ENCODE results near the gene PEMT.
"Not testable (repeated sequence)": the region's sequence is repeated elsewhere in the genome, so short reads cannot be mapped to it uniquely, and the experiment has no call there.

PEMT gene

DNA sequence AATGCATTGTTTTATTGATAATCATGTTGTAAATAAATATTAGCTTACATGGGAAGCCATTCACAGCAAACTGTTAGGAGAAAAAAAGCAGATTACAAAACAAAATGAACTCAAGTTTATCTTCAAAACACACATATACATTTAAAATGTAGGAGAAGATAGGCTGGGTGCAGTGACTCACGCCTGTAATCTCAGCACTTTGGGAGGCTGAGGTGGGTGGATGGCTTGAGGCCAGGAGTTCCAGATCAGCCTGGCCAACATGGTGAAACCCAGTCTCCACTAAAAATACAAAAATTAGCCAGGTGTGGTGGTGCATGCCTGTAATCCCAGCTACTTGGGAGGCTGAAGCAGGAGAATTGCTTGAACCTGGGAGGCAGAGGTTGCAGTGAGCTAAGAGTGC lies 125.6 kb downstream of the PEMT start:
- FAIRE-seq; DNase-seq (ENCODE audit: insufficient read length, low spot score): not testable (repeated sequence)

DNA sequence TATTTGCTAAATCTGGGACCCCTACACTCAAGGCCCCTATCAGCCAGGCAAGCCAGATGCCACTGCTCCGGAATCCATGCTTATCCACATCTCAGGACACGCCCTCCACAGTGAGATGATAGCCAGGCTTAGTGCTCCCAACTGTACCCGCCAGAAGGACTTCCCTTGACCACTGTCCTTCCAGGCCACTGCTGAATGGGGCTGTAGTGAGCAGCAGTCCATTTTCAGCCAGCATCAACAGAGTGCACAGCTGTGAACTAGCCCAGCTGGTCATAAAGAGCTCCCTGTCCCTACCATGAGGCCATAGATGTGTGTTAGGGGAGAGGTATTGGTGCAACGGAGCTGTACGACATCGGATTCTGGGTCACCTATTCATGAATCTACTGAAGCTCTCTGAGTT lies 127.7 kb downstream of the PEMT start:
- no peak for DNase-seq (ENCODE audit: insufficient read length, low spot score)
- FAIRE-seq = no peak

DNA sequence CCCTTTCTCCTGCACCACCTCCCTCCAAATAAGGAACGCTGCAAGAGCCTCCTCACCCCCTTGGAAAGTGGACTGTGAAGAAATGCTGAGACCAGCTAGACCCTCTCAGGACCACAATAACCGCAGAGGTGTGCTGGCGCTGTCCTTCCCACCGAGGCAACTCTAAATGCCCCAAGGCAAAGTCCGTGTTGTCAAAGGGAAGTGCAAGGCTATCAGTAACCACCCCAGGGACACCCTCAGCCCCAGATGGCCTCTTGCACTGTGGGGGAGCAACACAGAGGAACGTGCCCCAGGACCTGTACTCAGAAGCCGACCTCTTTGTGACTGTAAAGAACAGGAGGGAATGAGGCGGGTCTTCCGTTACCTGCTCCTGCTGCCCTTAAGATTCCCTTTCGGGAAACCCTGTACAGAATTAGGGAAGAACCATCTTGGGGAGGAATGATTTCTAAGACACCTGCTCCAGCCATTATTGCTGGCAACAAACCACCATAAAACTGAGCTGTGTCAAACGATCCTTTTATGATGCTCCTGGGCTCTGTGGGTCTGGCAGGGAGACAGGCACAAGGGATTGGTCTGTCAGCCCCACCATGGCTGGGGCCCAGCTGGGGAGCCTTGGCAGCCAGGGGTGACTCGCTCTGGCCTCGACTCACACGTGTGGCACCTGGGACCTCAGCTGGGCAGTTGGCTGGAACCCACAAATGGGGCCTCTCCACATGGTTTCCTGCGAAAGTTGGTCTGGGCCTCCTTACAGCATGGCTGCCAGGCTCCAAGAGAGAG lies 129.3 kb downstream of the PEMT start:
- FAIRE-seq (no peak), DNase-seq (ENCODE audit: insufficient read length, low spot score) (no peak)

DNA sequence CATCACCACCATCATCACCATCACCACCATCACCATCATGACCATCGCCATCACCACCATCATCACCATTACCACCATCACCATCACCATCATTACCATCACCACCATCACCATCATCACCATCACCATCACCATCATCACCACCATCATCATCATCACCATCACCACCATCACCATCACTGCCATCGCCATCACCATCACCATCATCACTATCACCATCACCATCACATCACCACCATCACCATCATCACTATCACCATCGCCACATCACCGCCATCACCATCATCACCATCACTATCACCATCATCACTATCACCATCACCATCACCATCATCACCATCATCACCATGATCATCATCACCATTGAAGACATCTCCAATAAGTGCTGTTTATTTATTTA lies 131.5 kb downstream of the PEMT start:
- FAIRE-seq (peak; percentile 100), DNase-seq (ENCODE audit: insufficient read length, low spot score) (no peak)

DNA sequence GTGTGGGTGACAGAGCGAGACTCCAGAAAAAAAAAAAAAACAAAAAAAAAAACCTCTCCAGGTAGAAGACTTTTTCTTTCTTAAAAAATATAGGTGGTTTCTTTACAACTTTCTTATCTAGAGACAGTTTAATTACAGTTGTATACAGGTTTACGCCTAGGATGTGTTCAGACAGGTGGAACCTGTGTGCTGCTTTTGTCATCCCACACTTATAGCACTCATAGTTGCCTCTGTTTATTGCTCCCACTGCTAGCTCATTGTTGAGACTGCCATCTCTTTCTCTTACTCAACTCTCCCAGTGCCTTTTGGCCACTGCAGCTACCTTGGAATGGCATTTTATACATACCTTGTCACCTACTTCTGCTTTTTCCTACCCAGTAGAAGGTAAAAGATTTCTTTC lies 133.8 kb downstream of the PEMT start:
- FAIRE-seq (no peak), DNase-seq (ENCODE audit: insufficient read length, low spot score) (no peak)

DNA sequence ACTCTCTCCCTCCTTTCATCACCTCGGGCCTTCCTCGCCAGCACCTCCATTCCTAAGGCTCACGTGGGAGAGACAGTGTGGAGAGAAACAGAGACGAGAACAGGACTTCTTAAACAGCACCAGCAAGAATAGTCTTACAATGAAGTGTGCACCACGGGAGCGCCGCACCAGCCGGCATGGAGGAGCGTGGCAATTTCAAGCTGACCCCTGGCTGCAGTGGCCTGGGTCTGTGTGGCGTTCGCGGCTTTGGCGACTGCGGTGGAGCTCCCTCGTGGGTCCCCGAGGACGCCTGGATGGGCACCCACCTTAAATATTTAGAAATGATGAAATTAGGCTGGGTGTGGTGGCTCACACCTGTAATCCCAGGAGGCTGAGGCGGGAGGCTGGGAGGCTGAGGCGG lies 135.3 kb downstream of the PEMT start:
- no peak for FAIRE-seq

More for the DNA sequence above, 135.3 kb downstream of the PEMT start:
- DNase-seq (ENCODE audit: insufficient read length, low spot score) = no peak
